KG1 (cell line): ENCODE measurements around the gene TRAM2.

Experiments
- DNase-seq: peaks from one replicate; lab custom pipeline; 2025; lab: John Stamatoyannopoulos, UW

TRAM2 gene

DNA sequence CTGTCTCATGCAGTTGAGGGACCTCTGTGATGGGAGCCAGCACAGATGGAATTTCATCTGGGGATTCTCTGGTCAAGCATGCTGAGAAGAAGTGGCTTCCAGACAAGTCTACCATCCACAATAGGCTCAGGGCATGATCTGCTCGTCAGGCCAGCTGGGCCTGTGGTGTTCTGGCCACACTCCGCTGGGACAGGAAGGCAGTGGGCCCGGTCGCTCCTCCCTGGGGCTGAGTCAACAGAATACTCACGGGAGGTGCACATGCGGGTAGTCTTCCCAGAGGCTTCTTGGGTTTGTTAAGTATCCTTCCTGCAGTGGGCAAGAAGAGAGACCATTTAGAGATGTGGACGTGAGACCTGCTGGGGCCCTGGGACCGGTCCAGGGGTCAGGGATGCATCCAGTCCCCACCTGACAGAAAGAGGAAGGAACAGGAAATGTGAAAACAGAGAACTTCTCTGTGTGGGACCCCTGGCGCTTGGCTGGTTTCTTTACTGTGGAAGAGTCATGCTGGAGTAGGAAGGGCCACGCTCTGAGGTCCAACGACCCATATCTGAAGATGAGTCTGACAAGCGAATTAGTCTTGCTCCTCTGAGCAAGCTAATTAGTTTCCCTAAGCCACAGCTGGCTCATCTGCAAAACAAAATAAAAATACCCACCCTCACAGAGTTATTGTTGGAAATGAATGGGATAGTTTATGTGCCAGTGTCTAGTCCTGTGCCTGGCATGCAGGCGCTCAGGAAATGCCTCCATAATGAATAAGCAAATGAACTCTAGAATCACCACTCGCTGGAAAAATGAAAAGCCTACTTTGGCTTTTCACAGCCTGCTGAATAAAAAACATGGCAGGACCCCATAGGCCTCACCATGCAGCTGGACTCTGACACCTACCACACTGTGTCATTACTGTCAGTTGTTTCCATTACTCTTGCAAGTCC is 67.3 kb downstream of the TRAM2 start:
- DNase-seq: no peak

- no peak for DNase-seq
Measured at GRCh38 chr6:52508261-52508739, 68.6 kb downstream of the TRAM2 start.

- no peak for DNase-seq
Measured at GRCh38 chr6:52507557-52508260, 69.2 kb downstream of the TRAM2 start.

GRCh38 chr6:52506476-52506875 is 70.4 kb downstream of the TRAM2 start:
- no peak for DNase-seq

DNA sequence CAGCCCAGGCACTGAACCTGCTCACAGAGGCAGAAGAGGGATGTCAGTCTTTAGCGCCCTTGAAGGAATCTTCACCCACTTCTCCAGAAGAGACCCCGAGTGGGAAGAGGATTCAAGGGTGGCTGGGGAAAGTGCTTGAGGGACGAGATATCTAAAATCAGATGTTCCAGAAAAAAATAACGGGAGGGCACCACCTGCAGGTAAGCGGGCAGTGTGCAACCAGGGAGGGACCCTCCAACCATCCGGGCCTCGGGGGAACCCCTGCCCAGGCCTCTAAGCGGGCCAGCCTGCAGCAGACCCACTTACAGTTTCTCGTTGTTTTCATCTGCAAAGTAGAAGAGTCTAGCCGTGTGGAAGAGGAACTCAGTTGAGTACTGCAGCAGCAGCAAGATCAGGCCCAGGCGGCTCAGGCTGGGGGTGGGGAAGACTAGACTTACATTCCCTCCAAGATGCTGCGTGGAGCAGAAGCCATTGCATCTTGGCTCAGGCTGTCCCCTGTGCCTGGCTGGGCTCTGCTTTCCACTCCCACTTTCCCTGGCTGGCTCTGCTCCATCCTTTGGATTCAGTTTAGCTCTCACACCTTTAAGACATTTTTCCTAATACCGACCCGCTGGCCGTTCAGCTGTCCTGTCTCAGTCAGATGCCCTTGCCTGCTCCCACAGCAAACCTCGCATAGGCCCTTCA is 71.0 kb downstream of the TRAM2 start:
- no peak for DNase-seq

DNA sequence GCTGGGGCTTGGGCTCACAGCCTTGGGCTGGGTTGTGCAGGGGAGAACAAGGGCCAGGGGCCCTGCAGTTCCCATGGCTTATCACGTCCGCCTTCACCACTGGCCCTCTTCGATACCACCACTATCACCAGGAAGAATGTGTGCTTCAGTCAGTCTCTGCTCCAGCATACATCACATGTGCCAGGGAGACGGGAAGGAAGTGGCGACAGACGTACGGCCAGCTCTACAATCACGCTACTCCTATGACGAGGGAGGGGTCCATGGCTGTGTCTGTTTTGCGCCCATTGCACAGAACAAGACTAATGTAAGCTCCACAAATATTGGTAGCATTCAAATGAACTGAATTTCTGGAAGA is 72.1 kb downstream of the TRAM2 start:
- no peak for DNase-seq

- DNase-seq: no peak
Measured at GRCh38 chr6:52503851-52504781, 72.7 kb downstream of the TRAM2 start.

DNA sequence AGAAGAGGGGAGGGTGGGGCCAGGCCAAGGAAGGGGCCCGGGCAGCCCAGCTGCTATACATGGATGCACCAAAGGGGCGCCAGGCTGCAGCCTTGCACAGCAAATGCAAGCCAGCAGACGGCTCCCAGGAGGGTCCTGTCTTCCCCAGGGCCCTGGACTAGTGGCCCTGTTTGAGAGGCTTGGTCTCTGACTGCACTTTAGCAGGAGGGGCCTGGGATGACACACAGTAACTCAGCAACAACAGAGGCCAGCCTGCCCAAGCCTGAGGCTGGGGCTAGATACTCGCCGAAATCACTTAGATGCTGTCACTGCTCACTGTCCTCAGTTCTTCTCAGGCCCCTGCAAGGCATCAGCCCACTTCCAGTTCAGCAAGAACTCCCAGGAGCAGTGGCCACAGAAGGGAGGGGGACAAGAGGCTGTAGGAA is 73.5 kb downstream of the TRAM2 start:
- no peak for DNase-seq

DNA sequence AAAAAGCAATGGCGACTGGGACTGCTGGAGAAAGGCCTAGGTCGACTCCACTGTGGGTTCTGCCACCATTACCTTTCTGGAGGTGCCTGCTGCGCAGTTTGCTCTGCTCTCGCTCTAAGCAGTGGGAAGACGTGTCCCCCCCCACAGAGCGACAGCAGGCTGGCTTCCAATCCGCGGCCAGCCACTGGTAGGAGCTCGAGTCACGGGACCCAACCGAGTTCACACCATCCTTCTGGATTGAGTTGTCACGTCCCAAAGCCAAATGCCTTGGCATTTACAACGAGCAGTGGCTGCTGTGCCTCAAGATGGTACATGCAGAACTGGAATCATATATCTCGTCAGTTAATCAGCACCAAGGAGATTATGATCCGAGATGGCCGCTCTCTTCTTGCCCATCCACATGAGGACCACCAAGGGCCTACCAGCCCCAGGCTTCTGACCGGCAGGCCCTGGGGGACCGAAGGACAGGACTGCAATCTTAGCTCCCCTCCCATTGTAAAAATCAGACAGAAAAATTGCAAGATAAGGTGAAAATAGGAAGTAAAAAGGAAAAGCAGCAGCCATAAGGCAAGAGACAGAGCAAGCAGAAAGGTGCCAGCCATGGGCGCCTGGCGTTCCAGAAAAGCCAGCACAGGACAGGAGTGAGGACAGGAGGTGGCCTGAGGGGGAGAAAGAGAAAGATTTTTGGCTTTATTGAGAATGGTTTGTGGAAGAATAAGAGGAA is 74.4 kb downstream of the TRAM2 start:
- no peak for DNase-seq

GRCh38 chr6:52500238-52501129 is 76.4 kb downstream of the TRAM2 start:
- DNase-seq: no peak

DNA sequence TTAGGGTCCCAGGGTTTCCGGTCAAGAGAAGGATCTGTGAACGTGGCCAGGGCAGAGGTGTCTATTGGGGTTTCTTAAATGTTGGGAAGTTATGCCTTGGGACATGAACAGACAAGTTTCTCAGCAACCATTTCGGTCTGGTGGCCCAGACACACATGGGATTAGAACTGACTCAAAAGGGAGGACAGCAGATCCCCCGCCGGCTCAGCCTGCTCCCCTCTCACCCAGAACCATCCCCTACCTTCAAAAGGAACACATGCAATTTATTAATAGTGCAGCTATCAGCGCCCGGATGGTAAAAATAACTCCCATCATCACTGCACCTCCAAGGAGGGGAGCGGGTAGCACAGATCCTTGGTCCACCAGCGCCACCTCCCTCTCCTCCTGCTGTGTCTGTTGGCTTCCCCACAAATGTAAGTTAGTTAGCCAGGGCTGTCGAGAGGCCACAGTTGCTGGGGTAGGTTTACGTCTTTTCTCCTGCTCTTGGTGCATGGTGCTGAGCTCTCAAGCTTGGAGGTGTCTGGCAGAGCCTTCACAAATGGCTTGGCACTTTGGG is 77.1 kb downstream of the TRAM2 start:
- no peak for DNase-seq

DNA sequence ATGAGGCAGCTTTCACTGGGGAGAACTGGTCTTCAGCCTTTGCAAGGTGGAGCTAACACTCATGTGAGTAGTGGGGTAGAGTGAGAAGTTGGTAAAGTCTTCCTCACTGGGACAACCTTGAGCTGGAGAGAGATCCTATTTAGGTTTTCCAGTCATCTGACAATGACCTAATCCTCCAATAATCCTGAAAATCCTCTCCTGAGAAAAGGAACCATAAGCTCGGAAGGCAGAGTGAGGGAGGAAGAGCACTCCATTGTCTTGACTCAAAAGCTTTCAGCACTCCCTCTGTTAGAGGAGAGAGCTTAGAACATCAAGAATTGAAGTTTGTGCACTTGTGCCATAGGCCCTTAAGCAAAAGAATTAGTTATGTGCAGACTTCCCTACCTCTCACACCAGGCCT is 77.8 kb downstream of the TRAM2 start:
- no peak for DNase-seq

DNA sequence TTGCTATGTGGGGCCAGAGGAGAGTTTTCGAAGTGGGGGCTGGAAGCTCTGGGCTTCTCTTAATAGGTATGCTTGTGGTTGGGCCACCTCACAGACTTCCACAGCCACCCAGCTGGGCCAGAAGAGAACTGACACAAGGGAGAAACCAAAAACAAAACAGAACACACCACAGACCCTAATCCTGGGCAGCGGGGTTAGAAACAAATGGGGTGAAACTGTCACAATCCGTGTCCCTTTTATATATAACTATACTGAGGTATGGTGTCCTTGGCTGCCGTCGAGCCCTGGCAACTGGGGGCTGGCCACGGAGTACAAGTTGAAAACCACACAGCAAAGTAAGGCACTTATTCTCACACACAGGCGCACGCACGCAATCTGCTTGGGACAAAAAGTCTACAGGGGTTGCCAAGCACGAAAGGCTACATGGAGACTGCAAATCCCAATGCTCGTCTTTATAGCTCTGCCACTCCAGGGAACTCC is 78.3 kb downstream of the TRAM2 start:
- no peak for DNase-seq

- no peak for DNase-seq
Measured at GRCh38 chr6:52497652-52498408, 79.0 kb downstream of the TRAM2 start.

- DNase-seq: no peak
Measured at GRCh38 chr6:52496631-52497030, 80.2 kb downstream of the TRAM2 start.

DNA sequence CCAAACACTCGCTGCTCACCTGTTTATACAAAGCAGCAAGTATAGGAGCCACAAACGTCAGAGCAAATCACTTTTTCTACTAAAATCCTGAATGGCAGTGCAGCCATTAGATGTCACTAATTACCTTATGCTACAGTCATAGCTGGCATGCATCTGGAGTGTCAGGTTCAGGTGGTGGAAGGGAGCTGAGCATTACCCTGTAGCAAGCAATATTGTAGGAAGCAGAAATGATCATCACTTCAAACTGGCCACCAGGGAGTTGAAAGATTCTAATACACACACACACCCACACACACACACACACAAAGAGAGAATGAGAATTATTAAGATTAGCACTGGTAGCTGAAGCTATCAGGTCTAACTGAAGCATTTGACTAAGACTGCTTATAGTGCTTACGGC is 80.9 kb downstream of the TRAM2 start:
- no peak for DNase-seq

GRCh38 chr6:52494298-52495072 is 82.4 kb downstream of the TRAM2 start:
- DNase-seq: no peak

- no peak for DNase-seq
Measured at GRCh38 chr6:52493669-52494068, 83.2 kb downstream of the TRAM2 start.
